K562 (cell line): ENCODE results near the gene ACTR8. TPM values are rescaled to one million over a fixed set of nuclear protein-coding genes. Genes with fewer than 3 reads are reported as not detected.
A peak's percentile ranks its signal among the peaks of the same experiment; 100 is the strongest.

Experiments
- ATF4 ChIP-seq: fragments of 450-650 bp; formaldehyde crosslinking; IDR thresholded peaks from 2 replicates; pipeline ENCODE4 v1.4.0; 2022; ENCODE audit warnings: mild to moderate bottlenecking, moderate library complexity
- BHLHE40 ChIP-seq: IDR thresholded peaks from 2 replicates; pipeline ENCODE4 v1.6.1; 2011; ENCODE audit warnings: low read length, improper control_type of control experiment
- ESRRB ChIP-seq: fragments of 250-450 bp; sonication (Bioruptor Pico); IDR thresholded peaks from 2 replicates; pipeline ENCODE4 v1.5.0; 2020; ENCODE audit warnings: mild to moderate bottlenecking, moderate library complexity, borderline replicate concordance
- NRF1 ChIP-seq, 2 experiments: fragments of 450-650 bp; IDR thresholded peaks in 1 of 2; conservative IDR thresholded peaks in 1 of 2; 2 replicates each; pipeline ENCODE4 v1.6.1; 2014; ENCODE audit warnings: mild to moderate bottlenecking in 2 of 2
- PHF8 ChIP-seq: fragments of 200-600 bp; sonication (generic); IDR thresholded peaks from 2 replicates; pipeline ENCODE4 v1.6.1; 2012; ENCODE audit warnings: mixed run types, mild to moderate bottlenecking, inconsistent platforms, low read length, moderate library complexity, borderline replicate concordance
- SMAD2 ChIP-seq: fragments of 150-350 bp; IDR thresholded peaks from 2 replicates; pipeline ENCODE4 v1.6.1; 2014; ENCODE audit warnings: low read depth, mild to moderate bottlenecking, low read length
- STAG1 ChIP-seq: sonication (generic); formaldehyde crosslinking; IDR thresholded peaks from 2 replicates; pipeline ENCODE4 v1.5.0; 2020; ENCODE audit warnings: missing genetic modification reagents, borderline replicate concordance
- TCFL5 ChIP-seq: fragments of 250-450 bp; sonication (Bioruptor Pico); conservative IDR thresholded peaks from 2 replicates; pipeline ENCODE4 v1.6.1; 2021; ENCODE audit warnings: mild to moderate bottlenecking, moderate library complexity, matching md5 sums
- ZNF12 ChIP-seq: sonication (generic); formaldehyde crosslinking; IDR thresholded peaks from 2 replicates; pipeline ENCODE4 v1.4.0; 2020; ENCODE audit warnings: mild to moderate bottlenecking, missing genetic modification reagents
- ZNF121 ChIP-seq: sonication (generic); formaldehyde crosslinking; conservative IDR thresholded peaks from 2 replicates; pipeline ENCODE4 v1.8.0; 2022; ENCODE audit warnings: missing genetic modification reagents
- ZNF133 ChIP-seq: fragments of 250-450 bp; sonication (Bioruptor Pico); IDR thresholded peaks from 2 replicates; pipeline ENCODE4 v1.4.0; 2020; ENCODE audit warnings: mild to moderate bottlenecking
- ZNF23 ChIP-seq: fragments of 250-450 bp; sonication (Bioruptor Pico); IDR thresholded peaks from 2 replicates; pipeline ENCODE4 v1.4.0; 2020; ENCODE audit warnings: mild to moderate bottlenecking
- ZNF511 ChIP-seq: sonication (generic); formaldehyde crosslinking; IDR thresholded peaks from 2 replicates; pipeline ENCODE4 v1.8.0; 2022; ENCODE audit warnings: mild to moderate bottlenecking, missing genetic modification reagents
- ZNF75A ChIP-seq: fragments of 450-650 bp; formaldehyde crosslinking; IDR thresholded peaks from 2 replicates; pipeline ENCODE4 v1.4.0; 2020; ENCODE audit warnings: mild to moderate bottlenecking
- polyA plus RNA-seq, 8 experiments: library from polyadenylated mRNA; depleted of rRNA in 4 of 8; stranded (reverse) in 5 of 8; unstranded in 3 of 8; fragments of >200 nt; fragmentation: Nextera tagmentation in 2 of 8; fragmentation: Illumina TruSeq in 1 of 8; extraction: Ambion mirVana in 2 of 8; extraction: Trizol in 1 of 8; gene quantifications; 2 replicates each; pipeline versions ENCODE4 v1.2.1 to v1.2.3, GENCODE V29; 2011 to 2014; ENCODE audit warnings: inconsistent platforms in 1 of 8, missing spikeins in 1 of 8
- total RNA-seq, 7 experiments: library from RNA; depleted of rRNA in 6 of 7; stranded (reverse); fragments of >200 nt in 6 of 7; fragmentation: Illumina TruSeq in 2 of 7; extraction: Trizol in 2 of 7; gene quantifications; 2 replicates each; pipeline versions ENCODE4 v1.2.1 to v1.2.3, GENCODE V29; 2011 to 2021; ENCODE audit warnings: low replicate concordance in 1 of 7
- TF ChIP-seq, protein P1 (sequence below), 2 experiments: fragments of 450-650 bp in 1 of 2; sonication (generic) in 1 of 2; formaldehyde crosslinking in 1 of 2; IDR thresholded peaks; 2 replicates each; pipeline versions ENCODE4 v1.7.1 to v1.9.0; 2016 to 2022; ENCODE audit warnings: inconsistent platforms in 1 of 2, mild to moderate bottlenecking in 1 of 2, missing genetic modification reagents in 1 of 2
- TF ChIP-seq, protein P2 (sequence below): sonication (generic); formaldehyde crosslinking; IDR thresholded peaks from 2 replicates; pipeline ENCODE4 v1.8.0; 2022; ENCODE audit warnings: missing genetic modification reagents, mild to moderate bottlenecking, borderline replicate concordance

Gene ACTR8
- total and polyA plus RNA-seq, 9 of the 15 experiments (the other 6 are each of a cell fraction or from before 2014, with no cell fraction given): 4.8 to 24.2 (median 17.5) TPM

DNA sequence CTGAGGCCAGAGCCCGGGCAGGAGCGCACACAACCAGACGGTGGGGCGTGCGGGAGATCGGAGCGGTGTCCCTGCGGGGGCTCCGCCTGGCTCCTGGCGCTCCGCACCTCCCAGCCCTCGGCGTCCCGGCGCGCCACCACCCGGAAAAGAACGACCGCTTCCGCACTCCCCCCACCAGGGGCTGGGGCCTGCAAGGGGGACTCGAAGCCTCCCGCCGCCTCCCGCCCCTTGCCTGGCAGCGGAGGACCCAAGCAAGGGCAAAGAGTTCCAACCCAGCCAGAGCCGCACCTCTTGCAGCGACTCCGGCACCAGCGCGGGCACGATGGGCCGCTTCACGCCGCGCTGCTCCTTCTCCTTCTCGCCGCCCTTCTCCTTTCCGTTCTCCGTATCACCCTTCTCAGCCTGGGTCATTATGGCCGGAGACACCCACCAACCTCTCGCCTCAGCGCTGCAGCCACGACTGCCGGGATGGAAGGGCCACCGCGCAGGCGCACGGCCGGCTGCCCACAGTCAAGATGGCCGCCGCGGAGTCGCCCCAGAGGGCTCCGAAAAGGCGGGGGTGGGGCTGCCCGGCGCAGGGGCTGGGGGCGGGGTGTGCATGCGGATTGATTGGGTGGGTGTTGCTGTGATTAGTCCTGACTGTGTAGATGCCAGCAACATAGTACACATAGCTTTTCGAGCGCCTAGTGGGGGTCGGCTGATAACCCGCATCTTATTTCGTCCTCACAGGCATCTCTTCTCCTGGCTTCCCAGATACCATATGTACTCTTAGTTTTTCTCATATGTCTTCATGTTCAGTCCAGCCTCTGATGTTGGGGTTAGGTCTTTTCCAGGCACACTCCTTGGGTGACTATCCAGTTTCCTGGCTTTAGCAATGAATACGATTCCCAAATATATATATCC, at the start of gene ACTR8 (continued):
- TF ChIP-seq, protein P1, sequence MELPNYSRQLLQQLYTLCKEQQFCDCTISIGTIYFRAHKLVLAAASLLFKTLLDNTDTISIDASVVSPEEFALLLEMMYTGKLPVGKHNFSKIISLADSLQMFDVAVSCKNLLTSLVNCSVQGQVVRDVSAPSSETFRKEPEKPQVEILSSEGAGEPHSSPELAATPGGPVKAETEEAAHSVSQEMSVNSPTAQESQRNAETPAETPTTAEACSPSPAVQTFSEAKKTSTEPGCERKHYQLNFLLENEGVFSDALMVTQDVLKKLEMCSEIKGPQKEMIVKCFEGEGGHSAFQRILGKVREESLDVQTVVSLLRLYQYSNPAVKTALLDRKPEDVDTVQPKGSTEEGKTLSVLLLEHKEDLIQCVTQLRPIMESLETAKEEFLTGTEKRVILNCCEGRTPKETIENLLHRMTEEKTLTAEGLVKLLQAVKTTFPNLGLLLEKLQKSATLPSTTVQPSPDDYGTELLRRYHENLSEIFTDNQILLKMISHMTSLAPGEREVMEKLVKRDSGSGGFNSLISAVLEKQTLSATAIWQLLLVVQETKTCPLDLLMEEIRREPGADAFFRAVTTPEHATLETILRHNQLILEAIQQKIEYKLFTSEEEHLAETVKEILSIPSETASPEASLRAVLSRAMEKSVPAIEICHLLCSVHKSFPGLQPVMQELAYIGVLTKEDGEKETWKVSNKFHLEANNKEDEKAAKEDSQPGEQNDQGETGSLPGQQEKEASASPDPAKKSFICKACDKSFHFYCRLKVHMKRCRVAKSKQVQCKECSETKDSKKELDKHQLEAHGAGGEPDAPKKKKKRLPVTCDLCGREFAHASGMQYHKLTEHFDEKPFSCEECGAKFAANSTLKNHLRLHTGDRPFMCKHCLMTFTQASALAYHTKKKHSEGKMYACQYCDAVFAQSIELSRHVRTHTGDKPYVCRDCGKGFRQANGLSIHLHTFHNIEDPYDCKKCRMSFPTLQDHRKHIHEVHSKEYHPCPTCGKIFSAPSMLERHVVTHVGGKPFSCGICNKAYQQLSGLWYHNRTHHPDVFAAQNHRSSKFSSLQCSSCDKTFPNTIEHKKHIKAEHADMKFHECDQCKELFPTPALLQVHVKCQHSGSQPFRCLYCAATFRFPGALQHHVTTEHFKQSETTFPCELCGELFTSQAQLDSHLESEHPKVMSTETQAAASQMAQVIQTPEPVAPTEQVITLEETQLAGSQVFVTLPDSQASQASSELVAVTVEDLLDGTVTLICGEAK (IDR thresholded peaks at IDR 0.05): peak; percentile 56; the same call in 1 of the 2 replicates
- TF ChIP-seq, protein P1 (CRISPR knock-in tag; IDR thresholded peaks at IDR 0.05): no peak
- TF ChIP-seq ZNF511 (CRISPR knock-in tag) (no peak; the same call in 1 of the 2 replicates), ZNF133 (CRISPR knock-in tag) (no peak), STAG1 (CRISPR knock-in tag) (no peak), ZNF121 (CRISPR knock-in tag) (no peak), BHLHE40 (no peak), ESRRB (CRISPR knock-in tag) (no peak), ZNF12 (CRISPR knock-in tag) (no peak), SMAD2 (no peak), ZNF75A (CRISPR knock-in tag) (no peak), TCFL5 (no peak), ATF4 (CRISPR knock-in tag) (no peak), ZNF23 (CRISPR knock-in tag) (no peak), NRF1 (conservative IDR thresholded peaks at IDR 0.05 in 1 of 2, IDR thresholded peaks at IDR 0.05 in 1 of 2) (peak; percentile 92 to 93), PHF8 (peak; percentile 87; the same call in 1 of the 2 replicates)
- TF ChIP-seq, protein P2, sequence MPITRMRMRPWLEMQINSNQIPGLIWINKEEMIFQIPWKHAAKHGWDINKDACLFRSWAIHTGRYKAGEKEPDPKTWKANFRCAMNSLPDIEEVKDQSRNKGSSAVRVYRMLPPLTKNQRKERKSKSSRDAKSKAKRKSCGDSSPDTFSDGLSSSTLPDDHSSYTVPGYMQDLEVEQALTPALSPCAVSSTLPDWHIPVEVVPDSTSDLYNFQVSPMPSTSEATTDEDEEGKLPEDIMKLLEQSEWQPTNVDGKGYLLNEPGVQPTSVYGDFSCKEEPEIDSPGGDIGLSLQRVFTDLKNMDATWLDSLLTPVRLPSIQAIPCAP (CRISPR knock-in tag): no peak
